Neural progenitor cell (in vitro differentiated cells): Measurements from ENCODE around the gene NAPA.

ENCODE experiments used
- EZH2 ChIP-seq: fragments of 200-600 bp; sonication (generic); IDR thresholded peaks from 2 replicates; pipeline ENCODE4 v1.6.1; 2017; ENCODE audit warnings: antibody characterized with exemption, mild to moderate bottlenecking, moderate library complexity
- EZH2phosphoT487 ChIP-seq: fragments of 200-600 bp; sonication (generic); IDR thresholded peaks from 2 replicates; pipeline ENCODE4 v1.6.1; 2017; ENCODE audit warnings: antibody characterized with exemption
- TF ChIP-seq, protein P1 (sequence below): fragments of 200-600 bp; sonication (generic); IDR thresholded peaks from 2 replicates; pipeline ENCODE4 v1.5.1; 2017; ENCODE audit warnings: antibody characterized with exemption, mild to moderate bottlenecking

DNA sequence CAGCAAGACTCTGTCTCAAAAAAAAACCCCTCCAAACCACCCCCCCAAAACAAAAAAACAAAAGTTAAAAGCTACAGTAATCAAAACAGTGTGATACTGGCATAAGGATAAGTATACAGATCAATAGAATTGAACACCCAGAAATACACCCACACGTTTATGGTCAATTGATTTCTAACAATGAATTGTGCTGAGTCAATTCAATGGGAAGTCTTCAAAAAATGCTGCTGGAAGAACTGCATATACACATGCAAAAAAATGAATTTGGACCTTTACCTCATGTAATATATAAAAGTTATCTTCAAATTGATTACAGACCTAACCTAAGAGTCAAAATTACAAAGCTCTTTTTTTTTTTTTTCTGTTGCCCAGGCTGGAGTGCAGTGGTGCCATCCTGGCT lies 19.8 kb upstream of the NAPA start:
- TF ChIP-seq, protein P1, sequence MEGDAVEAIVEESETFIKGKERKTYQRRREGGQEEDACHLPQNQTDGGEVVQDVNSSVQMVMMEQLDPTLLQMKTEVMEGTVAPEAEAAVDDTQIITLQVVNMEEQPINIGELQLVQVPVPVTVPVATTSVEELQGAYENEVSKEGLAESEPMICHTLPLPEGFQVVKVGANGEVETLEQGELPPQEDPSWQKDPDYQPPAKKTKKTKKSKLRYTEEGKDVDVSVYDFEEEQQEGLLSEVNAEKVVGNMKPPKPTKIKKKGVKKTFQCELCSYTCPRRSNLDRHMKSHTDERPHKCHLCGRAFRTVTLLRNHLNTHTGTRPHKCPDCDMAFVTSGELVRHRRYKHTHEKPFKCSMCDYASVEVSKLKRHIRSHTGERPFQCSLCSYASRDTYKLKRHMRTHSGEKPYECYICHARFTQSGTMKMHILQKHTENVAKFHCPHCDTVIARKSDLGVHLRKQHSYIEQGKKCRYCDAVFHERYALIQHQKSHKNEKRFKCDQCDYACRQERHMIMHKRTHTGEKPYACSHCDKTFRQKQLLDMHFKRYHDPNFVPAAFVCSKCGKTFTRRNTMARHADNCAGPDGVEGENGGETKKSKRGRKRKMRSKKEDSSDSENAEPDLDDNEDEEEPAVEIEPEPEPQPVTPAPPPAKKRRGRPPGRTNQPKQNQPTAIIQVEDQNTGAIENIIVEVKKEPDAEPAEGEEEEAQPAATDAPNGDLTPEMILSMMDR = no peak
- no peak for TF ChIP-seq EZH2
- no peak for TF ChIP-seq EZH2phosphoT487
